Measurements from ENCODE around the gene AKAP5. TPM values are rescaled to one million over a fixed set of nuclear protein-coding genes. Genes with fewer than 3 reads are reported as not detected.
A peak's percentile ranks its signal among the peaks of the same experiment; 100 is the strongest.

The AKAP5 gene
- total RNA-seq, 1 donor from 2014 or later = 0.19 TPM

DNA sequence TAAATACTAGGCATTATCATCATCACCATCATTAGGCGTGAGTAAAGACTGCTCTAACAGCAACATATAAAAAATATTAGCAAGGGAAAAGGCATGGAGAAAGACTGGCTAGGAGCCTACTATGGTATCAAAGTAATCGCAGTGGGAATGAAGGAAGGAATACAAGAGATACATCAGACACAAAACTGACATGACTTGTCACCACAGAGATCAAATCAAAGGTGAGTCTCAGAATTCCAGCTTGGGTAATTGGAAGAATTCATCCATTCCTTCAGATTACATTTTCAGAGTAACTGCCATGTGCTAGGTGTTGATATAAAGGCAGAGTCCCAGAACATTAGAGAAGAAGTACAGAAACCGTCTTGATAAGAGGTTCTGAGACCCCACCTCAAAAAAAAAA is 28.2 kb downstream of the AKAP5 start:
- DNase-seq = no peak
- Histone ChIP-seq H3K9me3 (replicated peaks) (no peaks in the 10 kb centered on the region), H3K27me3 (ENCODE audit: low read depth) (no peaks in the 10 kb centered on the region), H3K36me3 (peaks cover 16% of the 10 kb centered on the region), H3K4me1 (peaks cover 53% of the 10 kb centered on the region), H3K4me3 (no peak overlapping the region), H3K27ac (replicated peaks) (peak overlapping the region; percentile 65)
- intact Hi-C loops (cut with micrococcal nuclease) = no loop called here
- TF ChIP-seq, protein P1, sequence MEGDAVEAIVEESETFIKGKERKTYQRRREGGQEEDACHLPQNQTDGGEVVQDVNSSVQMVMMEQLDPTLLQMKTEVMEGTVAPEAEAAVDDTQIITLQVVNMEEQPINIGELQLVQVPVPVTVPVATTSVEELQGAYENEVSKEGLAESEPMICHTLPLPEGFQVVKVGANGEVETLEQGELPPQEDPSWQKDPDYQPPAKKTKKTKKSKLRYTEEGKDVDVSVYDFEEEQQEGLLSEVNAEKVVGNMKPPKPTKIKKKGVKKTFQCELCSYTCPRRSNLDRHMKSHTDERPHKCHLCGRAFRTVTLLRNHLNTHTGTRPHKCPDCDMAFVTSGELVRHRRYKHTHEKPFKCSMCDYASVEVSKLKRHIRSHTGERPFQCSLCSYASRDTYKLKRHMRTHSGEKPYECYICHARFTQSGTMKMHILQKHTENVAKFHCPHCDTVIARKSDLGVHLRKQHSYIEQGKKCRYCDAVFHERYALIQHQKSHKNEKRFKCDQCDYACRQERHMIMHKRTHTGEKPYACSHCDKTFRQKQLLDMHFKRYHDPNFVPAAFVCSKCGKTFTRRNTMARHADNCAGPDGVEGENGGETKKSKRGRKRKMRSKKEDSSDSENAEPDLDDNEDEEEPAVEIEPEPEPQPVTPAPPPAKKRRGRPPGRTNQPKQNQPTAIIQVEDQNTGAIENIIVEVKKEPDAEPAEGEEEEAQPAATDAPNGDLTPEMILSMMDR (IDR thresholded peaks at IDR 0.05; ENCODE audit: borderline replicate concordance) = no peak

- Histone ChIP-seq H3K27me3 (ENCODE audit: low read depth) (no peaks in the 10 kb centered on the region), H3K4me3 (no peak overlapping the region), H3K9me3 (replicated peaks) (no peaks in the 10 kb centered on the region), H3K36me3 (peaks cover 1% of the 10 kb centered on the region), H3K27ac (replicated peaks) (peak overlapping the region; percentile 65), H3K4me1 (peaks cover 62% of the 10 kb centered on the region)
- TF ChIP-seq, protein P1 (IDR thresholded peaks at IDR 0.05; ENCODE audit: borderline replicate concordance) = no peak
- intact Hi-C loops (cut with micrococcal nuclease) = no loop called here
- DNase-seq = no peak
Measured at GRCh38 chr14:64495252-64495651, 30.0 kb downstream of the AKAP5 start.

GRCh38 chr14:64496764-64497163 is 31.5 kb downstream of the AKAP5 start:
- TF ChIP-seq, protein P1 (IDR thresholded peaks at IDR 0.05; ENCODE audit: borderline replicate concordance) = no peak

GRCh38 chr14:64500088-64500487 is 34.8 kb downstream of the AKAP5 start:
- Histone ChIP-seq H3K27me3 (ENCODE audit: low read depth) (no peaks in the 10 kb centered on the region), H3K9me3 (replicated peaks) (no peaks in the 10 kb centered on the region), H3K36me3 (no peaks in the 10 kb centered on the region), H3K4me1 (peaks cover 74% of the 10 kb centered on the region), H3K4me3 (no peak overlapping the region), H3K27ac (replicated peaks) (peak overlapping the region; percentile 100)
- TF ChIP-seq, protein P1 (IDR thresholded peaks at IDR 0.05; ENCODE audit: borderline replicate concordance) = no peak
- intact Hi-C loops (cut with micrococcal nuclease) = no loop called here
- DNase-seq = no peak

More at GRCh38 chr14:64496764-64497163, 31.5 kb downstream of the AKAP5 start:
- intact Hi-C loops (cut with micrococcal nuclease) = no loop called here
- DNase-seq = no peak
- Histone ChIP-seq H3K9me3 (replicated peaks) (no peaks in the 10 kb centered on the region), H3K4me3 (no peak overlapping the region), H3K36me3 (no peaks in the 10 kb centered on the region), H3K27me3 (ENCODE audit: low read depth) (no peaks in the 10 kb centered on the region), H3K4me1 (peaks cover 67% of the 10 kb centered on the region), H3K27ac (replicated peaks) (peak overlapping the region; percentile 74)

DNA sequence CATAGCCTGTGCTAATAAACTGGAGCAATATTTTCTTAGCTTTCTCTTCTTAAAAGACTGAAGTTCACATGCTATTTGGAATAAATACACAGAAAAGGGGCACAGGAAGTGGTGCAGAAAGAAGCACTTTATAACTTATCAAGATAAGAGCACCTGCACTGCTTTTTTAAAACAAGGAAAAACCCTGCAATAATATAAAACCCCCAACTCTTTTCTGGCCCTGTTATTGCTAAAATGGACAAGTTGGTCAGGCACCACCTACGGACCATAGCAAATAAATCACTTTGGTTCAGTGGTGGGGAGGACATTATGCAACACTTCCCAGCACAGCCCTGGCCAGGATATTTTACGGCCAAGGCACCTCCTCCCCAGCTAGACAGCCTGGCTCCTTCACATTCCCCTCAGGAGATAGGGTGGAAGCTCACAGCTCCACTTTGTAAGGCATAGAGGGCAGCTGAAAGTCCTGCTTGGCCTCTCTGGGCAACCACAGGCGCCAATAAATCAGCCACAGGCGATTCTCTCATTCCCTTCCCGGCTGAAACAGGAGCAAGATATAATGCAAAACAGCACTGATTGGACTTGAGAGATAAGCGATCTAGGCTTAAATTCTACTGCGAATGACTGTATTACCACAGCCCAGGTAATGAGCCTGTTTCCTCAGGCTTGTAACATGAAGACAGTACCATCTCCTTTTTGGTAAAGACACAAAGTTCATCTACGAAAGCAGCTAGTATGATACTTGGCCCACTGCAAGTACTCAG is 36.3 kb downstream of the AKAP5 start:
- Histone ChIP-seq H3K4me3 (peak overlapping the region; percentile 95), H3K27me3 (ENCODE audit: low read depth) (no peaks in the 10 kb centered on the region), H3K27ac (replicated peaks) (peak overlapping the region; percentile 100), H3K36me3 (no peaks in the 10 kb centered on the region), H3K4me1 (peaks cover 87% of the 10 kb centered on the region), H3K9me3 (replicated peaks) (no peaks in the 10 kb centered on the region)
- DNase-seq = peak; percentile 66
- intact Hi-C loops (cut with micrococcal nuclease) = no loop called here
- TF ChIP-seq, protein P1 (IDR thresholded peaks at IDR 0.05; ENCODE audit: borderline replicate concordance) = peak; percentile 26
